Iris pigment epithelial cell (primary cell): Measurements from ENCODE around the gene OR52D1.

Experiments used
- DNase-seq: peaks from one replicate; pipeline ENCODE4 v3.0.0-alpha.2; 2011; ENCODE audit warnings: low read depth

The OR52D1 gene

DNA sequence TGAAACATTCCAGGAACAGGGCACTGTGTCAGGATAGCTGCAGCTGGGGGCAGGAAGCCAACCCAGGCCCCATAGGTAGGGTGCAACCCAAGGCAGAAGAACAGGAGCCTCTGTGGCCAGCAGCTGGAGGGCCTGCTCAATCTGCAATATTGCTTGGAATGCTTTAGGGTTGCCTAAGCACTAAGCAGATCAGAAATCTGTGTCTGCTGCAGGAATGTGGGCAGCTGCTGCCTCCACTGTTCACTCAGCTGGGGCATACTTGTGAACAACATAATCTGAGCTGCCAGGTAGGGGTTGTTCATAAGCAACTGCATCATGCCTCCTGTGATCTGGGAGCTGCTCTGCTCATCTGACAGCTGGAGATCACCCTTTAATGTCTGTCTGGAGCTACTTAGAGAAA is 26.4 kb downstream of the OR52D1 start:
- DNase-seq: no peak

DNA sequence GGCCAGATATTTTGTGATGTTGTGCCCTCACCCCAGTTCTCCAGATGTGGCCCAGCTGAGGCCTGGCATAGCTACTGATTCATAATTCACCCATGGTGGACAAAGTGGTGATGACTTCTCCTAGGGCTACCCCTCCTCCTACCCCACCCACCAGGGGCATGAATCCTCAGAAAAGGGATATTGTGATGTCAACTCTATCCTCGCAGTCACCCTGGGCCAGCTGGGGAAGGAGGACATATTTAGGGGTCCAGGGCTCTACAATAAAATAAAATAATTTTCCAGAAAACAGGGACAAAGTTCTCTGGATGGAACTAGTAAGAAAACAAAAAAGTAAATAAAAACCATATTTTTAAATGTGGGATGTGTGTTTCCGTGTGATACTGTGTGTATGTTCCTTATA is 28.1 kb downstream of the OR52D1 start, which contains the start of gene UBQLNL:
Gene UBQLNL, minus strand, starts transcription at position 101 of the 400 bp plus-strand sequence. CDS start 258 bp downstream, outside the sequence.
- DNase-seq: no peak

DNA sequence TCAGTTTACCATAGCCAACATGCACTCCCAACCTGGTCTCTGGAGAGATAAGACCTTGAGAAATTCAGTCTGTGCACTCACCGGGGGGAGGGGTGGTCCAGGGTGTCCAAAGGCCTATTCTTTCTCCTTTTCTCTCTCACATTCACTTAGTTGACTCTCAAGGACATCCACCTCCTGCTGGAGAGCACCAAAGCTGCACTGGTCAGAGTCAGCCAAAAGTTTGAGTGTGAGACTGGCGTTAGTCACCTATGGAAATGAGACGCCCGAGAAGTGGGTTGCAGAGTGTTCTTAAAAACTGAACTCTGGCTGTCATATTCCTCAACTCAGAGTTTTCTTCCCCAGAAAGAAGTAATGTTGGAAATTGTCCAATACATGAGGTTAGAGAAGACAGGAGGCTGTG is 33.1 kb downstream of the OR52D1 start:
- DNase-seq: no peak

DNA sequence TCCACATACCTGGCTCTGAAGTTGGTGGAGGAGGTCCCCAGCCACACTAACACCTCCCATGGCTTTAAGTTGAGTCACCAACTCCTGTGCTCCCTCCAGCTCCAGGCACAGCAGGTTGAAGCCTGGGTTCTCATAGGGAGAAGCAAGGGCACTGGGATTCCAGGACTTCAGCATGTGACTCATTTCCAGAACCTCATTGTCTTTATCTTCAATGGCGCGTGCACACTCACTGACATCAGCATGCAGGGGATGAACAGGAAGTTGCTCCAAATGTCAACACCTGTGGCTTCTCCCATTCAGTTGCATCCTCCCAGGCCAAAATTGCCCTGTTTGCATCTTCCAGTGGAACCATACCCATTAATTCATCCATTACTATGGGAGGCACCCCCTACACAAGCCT is 33.8 kb downstream of the OR52D1 start:
- no peak for DNase-seq

DNA sequence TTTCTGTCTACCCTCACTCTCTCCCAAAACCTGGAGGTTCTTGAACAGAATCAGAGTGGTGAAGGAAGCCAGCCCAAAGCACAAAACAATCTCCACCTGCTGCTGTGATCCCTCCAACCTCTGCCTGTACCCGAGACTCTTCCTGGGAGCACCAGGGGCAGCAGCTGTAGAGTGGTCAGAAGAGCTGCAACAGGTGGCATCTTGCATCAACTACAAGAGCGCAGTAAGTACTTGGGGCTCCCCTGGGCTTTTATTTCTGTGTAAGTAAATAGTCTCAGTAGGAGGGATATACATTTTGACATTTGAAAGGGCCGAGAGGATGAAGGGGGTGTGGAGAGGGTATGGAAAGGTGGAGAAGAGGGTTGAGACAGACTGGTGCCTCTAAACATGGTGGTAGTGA is 36.3 kb downstream of the OR52D1 start:
- DNase-seq: no peak

DNA sequence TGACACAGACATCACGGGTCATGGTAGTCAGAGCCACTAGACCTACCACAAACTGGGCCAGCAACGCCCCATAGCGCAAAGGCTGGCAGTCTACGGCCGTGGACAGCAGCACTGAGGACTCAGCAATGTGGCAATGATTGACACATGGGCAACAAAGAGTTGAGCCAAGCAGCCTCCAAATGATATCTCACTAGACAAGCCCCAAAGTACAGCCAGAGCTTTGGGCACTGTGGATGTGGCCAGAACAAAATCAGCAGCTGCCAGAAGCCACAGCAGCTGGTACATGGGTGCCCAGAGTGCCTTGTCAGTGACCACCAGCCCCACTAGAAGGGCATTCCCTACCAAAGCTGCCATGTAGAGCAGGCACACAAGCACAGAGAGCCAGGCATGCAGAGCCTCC is 39.2 kb downstream of the OR52D1 start:
- DNase-seq: no peak

DNA sequence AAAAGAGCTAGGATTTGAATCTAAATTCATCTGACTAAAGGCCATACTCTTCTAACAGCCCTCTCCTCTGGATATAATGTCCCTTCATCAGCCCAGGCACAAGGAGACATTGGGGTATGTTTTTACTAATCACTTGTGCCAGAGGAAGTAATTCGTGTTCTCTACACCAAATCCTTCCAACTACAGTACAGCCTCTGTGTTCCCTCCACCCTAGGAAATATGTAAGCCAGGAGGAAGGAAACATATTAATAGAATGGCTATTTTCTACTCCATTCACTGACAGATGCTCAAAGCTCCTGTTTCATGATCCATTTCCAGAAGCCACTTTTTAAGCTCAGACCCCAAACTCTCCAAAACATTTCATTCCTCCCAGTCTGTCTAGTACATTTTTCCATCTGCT is 40.0 kb downstream of the OR52D1 start:
- no peak for DNase-seq

DNA sequence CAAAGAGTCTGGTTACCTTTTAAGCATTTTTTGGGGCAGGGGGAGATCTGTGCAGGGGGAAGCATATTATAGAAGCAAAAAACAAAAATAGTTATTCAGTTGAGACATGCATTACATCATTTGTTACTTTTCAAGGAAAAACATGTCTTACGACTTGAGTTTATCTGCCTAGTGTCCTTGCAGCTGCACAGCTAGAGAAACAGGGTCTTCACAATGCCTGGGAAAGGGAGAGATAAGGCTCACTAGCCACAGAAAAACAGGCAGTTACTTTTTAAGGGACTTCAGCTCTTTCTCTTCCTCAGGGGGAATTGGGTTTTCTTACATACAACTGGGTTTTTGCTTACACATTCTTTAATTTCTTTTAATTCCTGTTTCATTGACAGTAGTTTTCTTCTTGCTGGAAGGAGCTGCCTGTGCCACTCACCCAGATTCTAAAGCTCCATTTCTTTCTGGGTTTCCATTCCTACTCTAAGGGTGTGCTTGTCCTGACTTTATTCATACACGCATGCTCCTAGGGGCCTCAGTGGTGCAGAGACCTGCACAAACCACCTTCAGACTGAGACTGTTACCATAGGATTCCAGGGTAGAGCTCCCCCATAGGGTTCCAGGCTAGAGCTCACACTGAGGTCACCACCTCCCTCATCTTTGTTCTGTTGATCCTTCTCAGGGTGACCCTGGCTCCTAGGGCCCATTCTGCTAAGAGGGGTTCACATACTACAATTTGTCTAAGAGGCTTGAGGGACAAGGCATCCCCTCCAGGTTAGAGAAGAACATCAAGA is 42.8 kb downstream of the OR52D1 start:
- DNase-seq: no peak

DNA sequence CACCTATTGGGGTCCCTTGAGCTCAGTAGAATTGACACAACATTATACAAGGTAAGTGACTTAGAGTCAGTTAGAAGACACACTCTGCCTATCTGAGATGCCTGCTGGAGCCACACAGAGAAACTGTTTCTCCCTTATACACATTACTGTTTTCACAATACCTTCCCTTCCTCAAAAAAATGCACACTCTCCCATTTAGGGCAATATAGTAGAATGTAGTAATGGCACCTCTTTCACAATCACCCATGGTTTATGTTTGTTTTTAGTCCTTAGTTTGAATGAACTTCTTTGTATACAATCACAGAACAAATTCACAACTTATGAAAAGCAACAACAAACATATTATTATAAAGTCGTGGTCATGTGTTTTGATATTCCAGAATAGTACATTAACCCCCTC is 45.6 kb downstream of the OR52D1 start:
- no peak for DNase-seq

DNA sequence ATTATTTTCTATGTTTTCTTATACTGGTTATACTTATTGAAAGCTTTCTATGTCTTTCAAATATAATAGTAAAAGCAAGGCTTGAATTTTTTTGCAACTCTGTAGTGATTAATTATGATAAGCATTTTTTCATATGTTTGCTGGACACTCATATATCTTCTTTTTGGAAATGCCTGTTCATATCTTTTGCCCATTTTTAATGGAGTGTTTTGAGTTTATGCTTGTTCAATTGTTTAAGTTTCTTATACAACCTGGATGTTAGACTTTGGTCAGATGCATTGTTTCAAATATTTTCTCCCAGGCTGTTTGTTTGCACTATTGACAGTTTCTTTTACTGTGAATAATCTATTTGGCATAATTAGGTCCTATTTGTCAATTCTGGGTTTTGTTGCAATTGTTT is 48.0 kb downstream of the OR52D1 start:
- no peak for DNase-seq
